DMS 273 (cell line): ENCODE data around the gene TNFAIP2.
A peak's percentile ranks its signal among the peaks of the same experiment; 100 is the strongest.
"Not testable (repeated sequence)": the region's sequence is repeated elsewhere in the genome, so short reads cannot be mapped to it uniquely, and the experiment has no call there.

Experiments used
- DNase-seq: peaks from one replicate; lab custom pipeline; 2025; ENCODE audit not compliant: unreplicated experiment; lab: John Stamatoyannopoulos, UW

The TNFAIP2 gene

DNA sequence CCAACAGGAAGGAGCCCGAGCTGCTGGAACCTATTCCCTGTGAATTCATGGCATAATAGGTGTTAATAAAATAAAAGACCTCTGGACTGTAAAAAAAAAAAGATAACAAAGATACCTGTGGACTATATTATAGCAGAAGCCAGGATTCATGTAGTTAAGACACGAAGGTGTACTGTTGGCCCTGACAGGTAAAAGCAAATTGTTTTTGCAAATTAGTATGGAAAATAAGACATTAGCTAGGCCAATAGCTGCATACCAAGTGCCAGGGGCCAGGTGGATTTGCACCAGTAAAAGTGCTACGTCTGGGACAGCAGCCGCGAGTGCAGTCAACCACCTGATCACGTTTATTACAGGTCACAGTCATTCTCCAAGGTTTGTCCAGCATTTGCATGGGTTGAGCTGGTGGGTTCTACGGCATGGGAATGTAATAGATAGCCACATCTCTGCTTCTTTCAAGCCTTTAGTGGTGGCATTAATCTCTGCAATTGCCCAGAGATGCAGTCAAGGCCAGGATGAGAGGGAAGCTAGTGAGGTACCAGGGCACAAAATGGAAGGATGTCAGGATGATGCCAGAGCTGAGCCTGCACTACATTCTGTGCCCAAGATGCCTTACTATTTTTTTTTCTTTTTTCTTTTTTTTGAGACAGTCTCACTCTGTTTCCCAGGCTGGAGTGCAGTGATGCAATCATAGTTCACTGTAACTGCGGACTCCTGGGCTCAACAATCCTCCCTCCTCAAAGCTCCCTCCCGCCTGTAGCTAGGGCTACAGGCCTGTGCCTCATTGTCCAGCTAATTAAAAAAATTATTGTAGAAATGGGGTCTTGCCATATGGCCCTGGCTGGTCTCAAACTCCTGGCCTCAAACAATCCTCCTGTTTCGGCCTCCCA, 26.3 kb downstream of the TNFAIP2 start:
- DNase-seq, result no peak

DNA sequence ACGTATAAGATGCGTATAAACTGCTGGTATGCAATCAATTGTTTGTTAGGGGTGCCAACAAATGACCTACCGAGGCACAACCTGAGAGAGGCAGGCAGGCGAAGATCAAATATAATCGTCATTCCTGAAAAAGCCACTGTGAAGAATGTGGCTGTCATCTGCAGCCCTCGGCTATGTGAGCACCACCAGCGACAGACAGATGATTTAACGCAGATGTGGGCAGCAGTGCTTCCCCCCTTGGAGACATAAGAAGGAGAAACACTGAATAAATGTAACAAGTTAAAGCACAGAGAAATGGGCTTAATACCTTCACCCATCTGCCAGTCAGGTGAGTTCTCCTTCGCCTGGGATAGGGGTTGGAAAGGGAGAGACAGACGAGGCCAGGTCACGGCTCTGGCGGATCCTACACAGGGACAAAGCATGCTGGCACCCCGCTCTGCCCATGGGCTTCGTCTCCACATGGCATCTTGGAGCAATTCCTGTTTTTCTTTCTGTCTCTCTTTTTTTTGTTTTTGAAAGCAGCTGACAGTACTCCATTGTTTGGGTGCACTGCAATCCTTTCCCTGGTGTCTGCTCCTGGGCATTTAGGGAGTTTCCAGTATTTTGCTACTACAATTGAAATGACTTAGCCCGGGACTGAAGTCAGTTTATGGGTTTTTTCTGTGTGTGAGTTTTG, 28.1 kb downstream of the TNFAIP2 start:
- DNase-seq, result no peak

GRCh38 chr14:103155010-103155409, 31.7 kb downstream of the TNFAIP2 start:
- DNase-seq, result peak; percentile 40

- not testable (repeated sequence) for DNase-seq
Observed at GRCh38 chr14:103155416-103155815, 32.2 kb downstream of the TNFAIP2 start.

DNA sequence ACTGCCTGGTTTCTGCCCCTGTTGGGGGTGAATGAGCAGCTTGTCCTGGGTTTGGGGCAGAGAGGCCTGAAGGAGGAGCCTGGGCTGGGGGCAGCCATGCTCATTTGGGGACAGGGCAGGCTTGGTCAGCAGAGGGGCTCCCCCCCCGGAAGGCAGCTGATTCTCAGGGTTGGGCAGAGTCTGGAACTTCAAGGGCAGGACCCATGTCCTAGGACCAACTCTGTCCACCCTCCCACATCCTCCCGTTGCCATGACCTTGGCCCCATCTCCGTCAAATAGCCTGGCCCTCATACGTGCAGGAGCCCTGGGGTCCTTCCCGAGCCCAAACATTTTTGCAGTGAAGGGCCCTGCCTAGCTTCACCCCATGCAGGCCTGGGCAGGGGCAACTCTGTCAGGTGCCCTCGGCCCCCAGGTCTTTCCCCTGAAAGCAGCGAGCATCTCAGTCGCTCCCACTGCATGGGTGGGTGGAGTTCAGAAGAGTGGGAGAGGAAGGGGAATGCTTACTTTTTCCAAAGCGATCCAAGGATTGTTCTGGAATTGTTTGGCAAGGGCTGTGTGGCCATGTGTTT, 32.6 kb downstream of the TNFAIP2 start:
- DNase-seq, result no peak

DNA sequence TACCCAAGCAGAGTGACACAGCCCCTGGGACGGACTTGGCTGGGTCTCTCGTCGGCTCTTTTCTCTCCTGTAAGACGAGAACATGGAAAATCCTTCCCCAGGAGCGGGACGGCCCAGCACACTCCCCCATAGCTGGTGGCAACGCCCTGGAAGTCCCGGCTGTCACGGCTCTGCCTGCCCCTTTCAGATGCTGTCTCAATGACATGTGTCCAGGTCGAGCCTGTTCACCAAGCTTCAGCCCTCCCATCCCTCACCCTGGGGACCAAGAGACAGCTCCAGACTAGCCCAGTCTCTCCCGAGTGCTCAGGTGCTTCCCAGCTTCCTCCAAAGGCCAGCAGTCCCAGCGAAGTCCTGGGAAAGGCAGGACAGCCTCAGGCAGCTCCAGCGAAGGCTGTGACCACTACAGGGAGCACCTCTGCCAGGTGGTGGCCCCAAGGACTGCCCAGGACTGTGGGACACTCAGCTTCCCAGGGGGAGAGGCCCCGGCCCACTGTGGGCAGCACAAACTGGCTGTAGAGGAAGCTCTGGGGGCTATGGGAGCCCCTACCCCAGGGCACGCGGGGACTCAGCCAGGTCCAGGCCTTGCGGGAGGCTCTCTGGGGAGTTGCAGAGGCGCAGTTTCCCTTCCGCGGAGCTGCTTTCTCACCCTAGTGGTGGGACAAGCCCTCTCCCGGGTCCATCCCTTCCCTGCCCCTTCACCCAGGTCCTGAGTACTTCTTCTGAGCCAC, 33.6 kb downstream of the TNFAIP2 start:
- DNase-seq, result no peak

GRCh38 chr14:103157969-103158368, 34.7 kb downstream of the TNFAIP2 start:
- no peak for DNase-seq

DNA sequence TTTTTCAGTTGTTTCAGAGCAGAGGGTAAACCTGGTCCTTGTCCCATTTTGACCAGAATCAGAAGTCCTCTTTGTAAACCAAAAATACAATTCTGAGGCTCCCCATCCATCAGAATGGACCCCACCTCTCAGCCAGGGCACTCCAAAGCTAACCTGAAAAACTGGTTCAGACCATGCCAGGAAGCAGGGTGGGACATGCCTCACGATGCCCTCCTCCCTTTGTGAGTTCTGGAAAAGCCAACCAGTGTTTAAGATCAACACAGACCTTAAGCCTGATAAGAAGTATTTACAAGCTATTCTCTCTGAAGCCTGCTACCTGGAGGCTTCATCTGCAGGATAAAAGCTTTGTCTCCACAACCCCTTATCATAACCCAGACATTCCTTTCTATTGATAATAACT, 35.4 kb downstream of the TNFAIP2 start:
- no peak for DNase-seq

DNA sequence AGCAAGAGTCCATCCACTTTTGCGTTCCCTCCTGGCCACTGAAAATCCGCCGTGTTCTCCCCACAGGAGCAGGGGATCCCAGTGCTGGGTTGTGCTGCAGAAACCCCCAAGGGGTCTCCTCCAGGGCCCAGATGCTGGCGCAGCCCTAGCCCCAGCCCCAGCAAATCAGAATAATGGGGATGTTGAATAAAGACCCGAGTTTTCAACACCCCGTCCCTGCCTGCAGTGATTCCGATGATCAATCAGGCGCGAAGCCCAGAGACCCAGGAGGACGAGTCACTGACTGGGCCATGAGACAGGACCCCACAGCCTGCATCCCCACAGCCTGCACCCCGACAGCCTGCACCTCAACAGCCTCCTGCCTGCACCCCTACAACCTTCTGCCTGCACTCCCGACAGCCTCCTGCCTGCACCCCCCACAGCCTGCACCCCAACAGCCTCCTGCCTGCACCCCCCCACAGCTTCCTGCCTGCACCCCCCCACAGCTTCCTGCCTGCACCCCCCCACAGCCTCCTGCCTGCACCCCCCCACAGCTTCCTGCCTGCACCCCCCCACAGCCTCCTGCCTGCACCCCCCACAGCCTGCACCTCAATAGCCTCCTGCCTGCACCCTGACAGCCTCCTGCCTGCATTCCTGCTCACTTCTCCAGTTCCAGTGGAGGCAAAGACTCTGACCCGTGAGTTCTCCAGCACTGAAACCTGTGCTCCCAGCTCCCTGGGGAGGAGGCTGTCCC, 37.2 kb downstream of the TNFAIP2 start:
- DNase-seq, result no peak

DNA sequence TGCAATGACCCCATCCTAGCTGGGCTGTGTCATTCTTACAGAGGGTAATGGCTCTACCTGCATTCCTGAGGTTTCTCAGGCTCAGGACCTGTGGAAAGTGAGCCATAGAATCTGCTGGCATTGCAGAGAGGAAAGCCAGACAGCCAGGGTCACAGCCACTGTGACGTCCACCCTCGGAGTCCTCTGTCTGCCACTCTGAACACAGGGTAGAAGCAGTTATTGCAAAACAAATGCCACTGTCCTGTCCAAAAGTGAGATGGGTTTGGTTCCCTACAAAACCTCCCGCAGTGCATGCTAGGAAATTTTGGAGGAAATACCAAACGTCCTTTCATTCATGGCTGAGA, 37.8 kb downstream of the TNFAIP2 start:
- no peak for DNase-seq

- DNase-seq, result no peak
Observed at GRCh38 chr14:103163199-103163598, 39.9 kb downstream of the TNFAIP2 start.

DNA sequence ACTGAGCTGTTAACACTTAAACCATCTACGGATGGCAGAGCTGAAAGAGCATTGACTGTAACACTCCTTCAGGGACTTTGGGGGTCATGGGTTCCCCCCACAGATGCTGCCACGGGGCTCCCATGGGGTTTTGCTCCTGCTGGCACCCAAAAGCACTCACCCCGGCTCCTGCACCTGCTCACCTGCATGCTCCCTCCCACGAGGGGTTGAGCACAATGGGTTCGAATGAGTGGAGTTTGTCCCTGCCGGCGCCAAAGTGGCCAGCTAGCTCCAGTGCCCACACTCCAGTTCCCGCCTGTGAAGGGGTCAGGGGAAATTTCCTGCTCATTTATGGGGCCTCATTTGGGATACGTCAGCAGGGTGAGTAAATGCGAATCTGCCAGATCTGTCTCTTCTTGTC, 40.7 kb downstream of the TNFAIP2 start:
- DNase-seq, result no peak

GRCh38 chr14:103164779-103165178, 41.5 kb downstream of the TNFAIP2 start:
- DNase-seq, result no peak

GRCh38 chr14:103165323-103165722, 42.1 kb downstream of the TNFAIP2 start:
- no peak for DNase-seq

GRCh38 chr14:103169954-103170353, 46.7 kb downstream of the TNFAIP2 start:
- no peak for DNase-seq

- DNase-seq, result not testable (repeated sequence)
Observed at GRCh38 chr14:103171206-103171605, 47.9 kb downstream of the TNFAIP2 start.

GRCh38 chr14:103172921-103173320, 49.7 kb downstream of the TNFAIP2 start:
- DNase-seq, result no peak

GRCh38 chr14:103173887-103174286, 50.6 kb downstream of the TNFAIP2 start:
- not testable (repeated sequence) for DNase-seq

DNA sequence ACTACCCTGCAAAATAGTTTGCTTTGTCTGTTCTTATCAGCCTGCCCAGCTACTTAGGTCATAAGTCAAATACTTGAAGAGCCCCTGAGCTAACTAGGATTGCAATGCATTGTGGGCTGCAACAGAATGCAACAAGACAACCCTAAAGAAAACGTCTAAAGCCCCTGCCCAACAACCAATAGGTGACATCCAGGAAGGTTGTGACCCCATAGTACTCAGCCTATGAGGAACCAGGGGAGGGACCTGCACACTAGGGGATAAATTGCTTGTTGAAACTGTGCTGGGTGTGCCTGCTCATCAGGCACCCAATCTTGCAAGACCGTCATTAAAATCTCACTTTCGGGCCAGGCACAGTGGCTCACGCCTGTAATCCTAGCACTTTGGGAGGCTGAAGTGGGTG, 52.9 kb downstream of the TNFAIP2 start:
- DNase-seq, result not testable (repeated sequence)

DNA sequence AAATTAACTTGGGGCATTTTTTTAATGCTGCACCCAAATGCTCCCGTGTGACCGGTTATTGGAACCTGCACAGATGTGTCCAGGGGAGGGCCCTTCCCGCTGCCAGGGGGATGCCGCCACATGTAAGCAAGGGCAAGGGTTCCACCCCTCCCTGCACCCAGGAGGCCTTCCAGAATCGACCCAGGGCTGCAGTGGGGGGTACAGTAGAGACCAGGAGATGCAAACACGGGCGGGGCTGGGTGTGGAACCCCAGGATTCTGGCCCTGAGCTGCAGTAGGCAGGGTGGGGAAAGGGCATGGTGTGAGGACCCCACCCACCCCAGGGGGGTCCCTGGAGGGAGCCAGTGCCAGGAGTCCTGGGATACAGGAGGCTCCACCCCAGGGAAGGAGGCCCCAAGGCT, 54.1 kb downstream of the TNFAIP2 start:
- DNase-seq, result no peak

DNA sequence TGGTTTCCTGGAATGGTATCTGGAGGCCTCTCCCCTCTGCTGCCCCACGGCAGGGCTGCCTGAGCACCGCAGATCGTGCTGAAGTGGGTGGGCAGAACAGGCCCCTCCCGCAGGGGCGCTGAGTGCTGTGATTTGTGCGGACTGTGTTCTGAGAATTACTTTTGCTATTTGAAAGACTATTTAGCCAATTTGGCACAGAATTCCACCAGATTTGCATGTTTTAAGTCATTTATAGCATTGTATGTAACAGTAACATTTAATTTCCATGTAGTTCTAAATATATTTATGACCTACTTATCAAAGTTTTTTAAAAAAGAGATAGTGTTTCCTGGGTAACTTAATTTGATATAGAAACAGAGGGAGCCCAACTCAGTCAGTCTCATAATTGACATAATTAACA, 55.3 kb downstream of the TNFAIP2 start:
- no peak for DNase-seq
